HL-60 (cell line): ENCODE data around the gene POLR2C.

ENCODE experiments used
- DNase-seq, 2 experiments: peaks; one replicate each; pipeline ENCODE4 v3.0.0-alpha.2; 2010 to 2020; ENCODE audit warnings: low read depth in 1 of 2, low spot score in 1 of 2
- H3K27ac ChIP-seq: fragments of 250-450 bp; sonication (Bioruptor Pico); replicated peaks from 2 replicates; pipeline ENCODE4 v1.5.1; 2020; ENCODE audit warnings: mild to moderate bottlenecking, moderate library complexity
- H3K27me3 ChIP-seq: fragments of 250-450 bp; sonication (Bioruptor Pico); 2 replicates; pipeline ENCODE4 v1.5.1; 2021; ENCODE audit warnings: mild to moderate bottlenecking, moderate library complexity; ENCODE audit not compliant: insufficient read depth, poor library complexity, severe bottlenecking
- H3K4me3 ChIP-seq: replicated peaks from 2 replicates; pipeline ENCODE4 v1.5.1; 2011; ENCODE audit warnings: mild to moderate bottlenecking, control low read depth, low read length; ENCODE audit not compliant: insufficient read depth
- CTCF ChIP-seq: IDR thresholded peaks from one replicate; pipeline ENCODE4 v1.5.1; 2011; ENCODE audit warnings: low read length, control low read depth, inconsistent platforms; ENCODE audit not compliant: insufficient read depth
- GABPA ChIP-seq: IDR thresholded peaks from 2 replicates; pipeline ENCODE4 v1.6.1; 2012; ENCODE audit warnings: low read depth
- POLR2AphosphoS5 ChIP-seq: IDR thresholded peaks from 2 replicates; pipeline ENCODE4 v1.6.1; 2012; ENCODE audit warnings: low read depth
- REST ChIP-seq: IDR thresholded peaks from 2 replicates; pipeline ENCODE4 v1.6.1; 2012; ENCODE audit warnings: low read depth; ENCODE audit not compliant: insufficient replicate concordance
- SPI1 ChIP-seq: IDR thresholded peaks from 2 replicates; pipeline ENCODE4 v1.6.1; 2012; ENCODE audit warnings: low read depth, mild to moderate bottlenecking, borderline replicate concordance

POLR2C gene

GRCh38 chr16:57516773-57517172, 54.3 kb downstream of the POLR2C start:
- Histone ChIP-seq H3K4me3 (no peak overlapping the region), H3K27ac (no peak overlapping the region), H3K27me3 (no peaks in the 10 kb centered on the region)
- no peak for DNase-seq
- TF ChIP-seq REST (no peak), SPI1 (no peak), POLR2AphosphoS5 (no peak), CTCF (no peak), GABPA (no peak)

GRCh38 chr16:57517397-57518367, 55.2 kb downstream of the POLR2C start:
- TF ChIP-seq POLR2AphosphoS5 = no peak
- no peak for TF ChIP-seq SPI1
- no peak for TF ChIP-seq CTCF
- no peak for TF ChIP-seq GABPA
- no peak for TF ChIP-seq REST
- H3K4me3 ChIP-seq = no peak overlapping the region
- H3K27ac ChIP-seq = no peak overlapping the region
- DNase-seq = no peak
- H3K27me3 ChIP-seq = no peaks in the 10 kb centered on the region

GRCh38 chr16:57518520-57518919, 56.0 kb downstream of the POLR2C start:
- DNase-seq = no peak
- H3K4me3 ChIP-seq = no peak overlapping the region
- no peaks in the 10 kb centered on the region for H3K27me3 ChIP-seq
- no peak overlapping the region for H3K27ac ChIP-seq
- TF ChIP-seq SPI1 = no peak
- TF ChIP-seq POLR2AphosphoS5 = no peak
- TF ChIP-seq CTCF = no peak
- no peak for TF ChIP-seq GABPA
